ENCODE data around the gene SLF1.

- TF ChIP-seq CTCF (IDR thresholded peaks at IDR 0.05): no peak
- TF ChIP-seq POLR2A (IDR thresholded peaks at IDR 0.05): no peak
- TF ChIP-seq EP300 (IDR thresholded peaks at IDR 0.05): no peak
These were observed 1.8 kb downstream of the SLF1 start for GRCh38 chr5:94620256-94620655.

Data from ovary (tissue), 3 donors.